H1 (cell line): ENCODE results near the gene LHX2. TPM values are rescaled to one million over a fixed set of nuclear protein-coding genes. Genes with fewer than 3 reads are reported as not detected.

Experiments used
- CTCF ChIA-PET: fragments of 300-600 bp; sonication (Branson Sonifier 250); formaldehyde crosslinking; loops from one replicate; lab custom pipeline; 2021; ENCODE audit not compliant: partially characterized antibody; lab: Charles Lee
- POLR2A ChIA-PET: fragments of 300-600 bp; sonication (Branson Sonifier 250); formaldehyde crosslinking; loops from one replicate; lab custom pipeline; 2021; ENCODE audit warnings: inconsistent platforms; ENCODE audit not compliant: partially characterized antibody; lab: Charles Lee
- DNase-seq, 2 experiments: peaks; one replicate each; pipeline versions ENCODE4 v3.0.0 to v3.0.0-alpha.2; 2010 to 2022; ENCODE audit warnings: low spot score in 2 of 2, low read depth in 1 of 2, mixed read lengths in 1 of 2
- FAIRE-seq: peaks from 2 replicates; lab custom pipeline; 2011; peaks lifted over from hg19 to GRCh38; lab: Jason Lieb, UNC
- H2AFZ ChIP-seq: 2 replicates; pipeline ENCODE4 v1.8.1; 2012; ENCODE audit warnings: low read length, inconsistent platforms
- H2AK5ac ChIP-seq: 2 replicates; pipeline ENCODE4 v1.6.1; 2013; ENCODE audit warnings: low read depth, low read length
- H2BK120ac ChIP-seq: replicated peaks from 2 replicates; pipeline ENCODE3; 2013; ENCODE audit warnings: low read depth, low read length, inconsistent platforms
- H2BK12ac ChIP-seq: 2 replicates; pipeline ENCODE4 v1.6.1; 2013; ENCODE audit warnings: low read depth, low read length
- H2BK15ac ChIP-seq: 2 replicates; pipeline ENCODE4 v1.6.1; 2013; ENCODE audit warnings: low read length
- H2BK20ac ChIP-seq: 2 replicates; pipeline ENCODE4 v1.6.1; 2013; ENCODE audit warnings: low read length
- H2BK5ac ChIP-seq: 2 replicates; pipeline ENCODE4 v1.6.1; 2013; ENCODE audit warnings: low read depth, low read length
- H3K14ac ChIP-seq: 2 replicates; pipeline ENCODE4 v1.6.1; 2013; ENCODE audit warnings: inconsistent platforms; ENCODE audit not compliant: insufficient read length
- H3K18ac ChIP-seq: 2 replicates; pipeline ENCODE4 v1.6.1; 2013; ENCODE audit warnings: low read length; ENCODE audit errors: extremely low read depth
- H3K23ac ChIP-seq: 2 replicates; pipeline ENCODE4 v1.6.1; 2013; ENCODE audit warnings: inconsistent platforms; ENCODE audit not compliant: insufficient read length
- H3K23me2 ChIP-seq: 2 replicates; pipeline ENCODE4 v1.6.1; 2013; ENCODE audit warnings: low read depth, low read length
- H3K27ac ChIP-seq: 2 replicates; pipeline ENCODE4 v1.6.1; 2011; ENCODE audit warnings: low read depth, low read length, inconsistent platforms
- H3K27me3 ChIP-seq, 4 experiments: replicated peaks in 1 of 4; 1 replicate in 1 of 4; 2 replicates in 3 of 4; pipeline versions ENCODE4 v1.6.1 to v1.8.1; 2011 to 2013; ENCODE audit warnings: low read length in 3 of 4, mild to moderate bottlenecking in 3 of 4, inconsistent platforms in 2 of 4, mixed read lengths in 2 of 4, moderate library complexity in 1 of 4; ENCODE audit not compliant: control insufficient read depth in 3 of 4, insufficient read depth in 3 of 4; ENCODE audit errors: extremely low read depth in 1 of 4
- H3K36me3 ChIP-seq, 4 experiments: 2 replicates each; pipeline versions ENCODE4 v1.6.1 to v1.8.1; 2011 to 2013; ENCODE audit warnings: mild to moderate bottlenecking in 4 of 4, low read length in 3 of 4, moderate library complexity in 2 of 4, control low read depth in 1 of 4, inconsistent platforms in 1 of 4; ENCODE audit not compliant: insufficient read depth in 4 of 4, control insufficient read depth in 2 of 4
- H3K4ac ChIP-seq: replicated peaks from 2 replicates; pipeline ENCODE3; 2013; ENCODE audit warnings: low read length, low read depth, mixed read lengths, inconsistent platforms; ENCODE audit not compliant: insufficient read length
- H3K4me1 ChIP-seq, 4 experiments: replicated peaks in 1 of 4; 1 replicate in 1 of 4; 2 replicates in 3 of 4; pipeline versions ENCODE4 v1.6.1 to v1.8.1; 2011 to 2013; ENCODE audit warnings: low read length in 3 of 4, inconsistent platforms in 2 of 4, mixed read lengths in 1 of 4; ENCODE audit not compliant: insufficient read depth in 4 of 4, control insufficient read depth in 3 of 4
- H3K4me2 ChIP-seq, 2 experiments: 2 replicates each; pipeline versions ENCODE4 v1.6.1 to v1.8.1; 2011 to 2013; ENCODE audit warnings: low read depth in 2 of 2, low read length in 2 of 2, control low read depth in 1 of 2, inconsistent platforms in 1 of 2, mild to moderate bottlenecking in 1 of 2; ENCODE audit not compliant: insufficient read depth in 1 of 2
- H3K4me3 ChIP-seq, 4 experiments: fragments of 200-600, 300-600 bp in 1 of 4; sonication (generic), shearing (Covaris generic), sonication (Bioruptor Twin) in 1 of 4; 2 replicates each; pipeline versions ENCODE4 v1.5.1 to v1.8.1; 2011 to 2016; ENCODE audit warnings: low read length in 4 of 4, low read depth in 3 of 4, control low read depth in 2 of 4, inconsistent platforms in 2 of 4, mild to moderate bottlenecking in 2 of 4, mixed read lengths in 1 of 4, moderate library complexity in 1 of 4; ENCODE audit not compliant: insufficient read depth in 2 of 4; ENCODE audit errors: extremely low read depth in 1 of 4
- H3K56ac ChIP-seq: replicated peaks from 2 replicates; pipeline ENCODE3; 2013; ENCODE audit warnings: low read depth, mild to moderate bottlenecking, mixed read lengths, low read length, inconsistent platforms; ENCODE audit not compliant: insufficient read length
- H3K79me1 ChIP-seq: 2 replicates; pipeline ENCODE4 v1.6.1; 2013; ENCODE audit warnings: low read depth, low read length, control low read depth
- H3K79me2 ChIP-seq, 2 experiments: 2 replicates each; pipeline versions ENCODE4 v1.6.1 to v1.8.1; 2012 to 2013; ENCODE audit warnings: low read length in 2 of 2, mild to moderate bottlenecking in 2 of 2, inconsistent platforms in 1 of 2; ENCODE audit not compliant: insufficient read depth in 2 of 2, control insufficient read depth in 1 of 2
- H3K9ac ChIP-seq, 4 experiments: replicated peaks in 1 of 4; 1 replicate in 1 of 4; 2 replicates in 3 of 4; pipeline versions ENCODE4 v1.6.1 to v1.8.1; 2011 to 2013; ENCODE audit warnings: low read depth in 3 of 4, low read length in 3 of 4, control low read depth in 2 of 4, mild to moderate bottlenecking in 2 of 4, moderate library complexity in 2 of 4, inconsistent platforms in 1 of 4; ENCODE audit errors: extremely low read depth in 1 of 4
- H3K9me3 ChIP-seq, 2 experiments: 2 replicates each; pipeline versions ENCODE4 v1.6.1 to v1.8.1; 2012 to 2013; ENCODE audit warnings: mild to moderate bottlenecking in 2 of 2, moderate library complexity in 2 of 2, control low read depth in 1 of 2, inconsistent platforms in 1 of 2, low read depth in 1 of 2, low read length in 1 of 2, mixed read lengths in 1 of 2; ENCODE audit not compliant: insufficient read depth in 2 of 2
- H4K20me1 ChIP-seq, 2 experiments: replicated peaks in 1 of 2; 2 replicates each; pipeline versions ENCODE3 to v1.8.1; 2011 to 2013; ENCODE audit warnings: inconsistent platforms in 2 of 2, low read length in 2 of 2, mild to moderate bottlenecking in 1 of 2; ENCODE audit not compliant: insufficient read depth in 2 of 2, control insufficient read depth in 1 of 2
- H4K5ac ChIP-seq: 2 replicates; pipeline ENCODE4 v1.6.1; 2013; ENCODE audit warnings: low read length, low read depth, mixed read lengths, inconsistent platforms; ENCODE audit not compliant: insufficient read length
- H4K8ac ChIP-seq: 2 replicates; pipeline ENCODE4 v1.8.0; 2013; ENCODE audit warnings: mild to moderate bottlenecking, moderate library complexity, low read length, inconsistent platforms; ENCODE audit not compliant: insufficient read depth; ENCODE audit errors: extremely low read depth
- H4K91ac ChIP-seq: replicated peaks from 2 replicates; pipeline ENCODE3; 2013; ENCODE audit warnings: low read length, mixed read lengths, inconsistent platforms; ENCODE audit not compliant: insufficient read length
- EP300 ChIP-seq, 2 experiments: IDR thresholded peaks; 1 replicate in 1 of 2; 2 replicates in 1 of 2; pipeline ENCODE4 v1.6.1; 2011 to 2012; ENCODE audit warnings: low read depth in 2 of 2, low read length in 2 of 2, mild to moderate bottlenecking in 2 of 2, borderline replicate concordance in 1 of 2, inconsistent platforms in 1 of 2, moderate library complexity in 1 of 2
- GABPA ChIP-seq: IDR thresholded peaks from 2 replicates; pipeline ENCODE4 v1.6.1; 2011; ENCODE audit warnings: mild to moderate bottlenecking, low read length, moderate library complexity, borderline replicate concordance; ENCODE audit not compliant: insufficient read depth
- HDAC6 ChIP-seq: IDR thresholded peaks from one replicate; pipeline ENCODE4 v1.7.1; 2012; ENCODE audit warnings: low read depth, mild to moderate bottlenecking, inconsistent platforms, low read length, moderate library complexity
- POLR2AphosphoS5 ChIP-seq: IDR thresholded peaks from 2 replicates; pipeline ENCODE4 v1.6.1; 2011; ENCODE audit warnings: low read depth, low read length
- POU5F1 ChIP-seq: IDR thresholded peaks from 2 replicates; pipeline ENCODE4 v1.6.1; 2011; ENCODE audit warnings: low read depth, mild to moderate bottlenecking, low read length, moderate library complexity
- SAP30 ChIP-seq: fragments of 300-600 bp; sonication (generic); IDR thresholded peaks from 2 replicates; pipeline ENCODE4 v1.7.1; 2012; ENCODE audit warnings: low read length, moderate library complexity, mild to moderate bottlenecking, inconsistent platforms; ENCODE audit not compliant: insufficient read depth, insufficient replicate concordance
- SP1 ChIP-seq: IDR thresholded peaks from 2 replicates; pipeline ENCODE4 v1.6.1; 2011; ENCODE audit warnings: low read depth, low read length
- TCF12 ChIP-seq: IDR thresholded peaks from 2 replicates; pipeline ENCODE4 v1.6.1; 2011; ENCODE audit warnings: low read depth, mild to moderate bottlenecking, low read length
- USF2 ChIP-seq: IDR thresholded peaks from 2 replicates; pipeline ENCODE4 v1.6.1; 2011; ENCODE audit warnings: low read length, improper control_type of control experiment
- YY1 ChIP-seq: IDR thresholded peaks from 2 replicates; pipeline ENCODE4 v1.6.1; 2011; ENCODE audit warnings: low read depth, mild to moderate bottlenecking, low read length
- WGBS, 2 experiments: shearing (Covaris generic) in 1 of 2; methylation state at CpG; one replicate each; pipeline versions ENCODE4 v1.1.6 to v1.1.7; 2013 to 2015; ENCODE audit warnings: low lambda C conversion rate in 2 of 2, mixed read lengths in 2 of 2, inconsistent platforms in 1 of 2, low coverage in 1 of 2, missing lambda C conversion rate in 1 of 2; ENCODE audit not compliant: insufficient replicate concordance in 2 of 2, insufficient coverage in 1 of 2, insufficient read length in 1 of 2; ENCODE audit errors: extremely low coverage in 1 of 2, missing lambda C conversion rate in 1 of 2; 5-methylcytosine and 5-hydroxymethylcytosine counted together
- polyA plus RNA-seq, 7 experiments: library from polyadenylated mRNA; depleted of rRNA in 3 of 7; stranded (reverse) in 5 of 7; unstranded in 2 of 7; fragments of >200 nt in 5 of 7; fragments of 200-250 nt in 2 of 7; gene quantifications; 1 replicate in 5 of 7; 2 replicates in 1 of 7; 4 replicates in 1 of 7; pipeline versions ENCODE4 v1.2.1 to v1.2.3, GENCODE V29; 2011 to 2013; ENCODE audit warnings: missing spikeins in 2 of 7, mixed read lengths in 2 of 7
- total RNA-seq: library from RNA; stranded (reverse); fragmentation: NEBNext Ultra II Directional; extraction: Animal tissue kit (Norgen Biotek cat#: 25700); gene quantifications from 2 replicates; pipeline ENCODE4 v1.2.1, GENCODE V29; 2021

LHX2 gene
- total and polyA plus RNA-seq, 2 of the 8 experiments (the other 6 are each of a cell fraction or from before 2014, with no cell fraction given) = 0.11 to 0.86 TPM

DNA sequence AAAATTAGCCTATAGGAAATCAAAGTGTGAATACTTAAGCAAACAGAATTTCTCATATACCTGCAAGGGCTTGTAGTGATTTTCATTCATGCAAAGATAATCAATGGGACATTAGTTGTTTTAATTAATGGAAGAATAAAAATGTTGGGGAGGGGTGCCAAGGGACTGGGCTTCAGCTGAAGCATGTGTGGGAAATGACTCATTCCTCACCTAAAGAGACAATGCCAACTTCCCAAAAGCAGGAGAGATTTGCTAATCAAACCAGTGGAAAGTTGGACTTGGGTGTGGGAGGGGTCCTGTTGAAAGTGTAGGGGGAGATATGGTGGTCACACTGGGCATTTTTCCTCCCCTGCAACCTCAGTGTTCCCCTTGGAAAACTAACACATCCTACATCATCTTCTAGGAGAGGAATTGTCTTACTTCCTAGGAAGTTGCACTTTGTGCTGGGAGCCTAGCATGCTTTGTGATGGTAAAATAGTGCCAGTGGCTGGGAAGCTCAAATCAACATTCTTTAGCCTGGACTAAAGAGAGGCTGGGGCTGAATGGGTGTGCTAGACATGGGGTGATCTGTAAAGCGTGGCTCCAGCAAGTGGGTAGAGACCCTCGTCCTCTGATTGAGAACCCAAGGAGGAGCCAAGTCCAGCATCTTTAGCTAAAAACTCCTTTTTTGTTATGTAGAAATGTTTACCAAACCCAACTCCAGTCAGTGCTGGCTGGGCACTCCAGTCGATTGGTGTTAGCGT is 6.4 kb upstream of the LHX2 start:
- CTCF ChIA-PET = interaction anchor here (0.8 to 4.5 kb wide), 7 partner anchors 8 to 64 kb away, joined by 3 to 23 read pairs (median 3); no protein-coding TSS in a partner anchor
- Histone ChIP-seq H3K4me1 (peaks cover 2 to 36% (median 20%) of the 10 kb centered on the region in 4 experiments), H3K9ac (no peak overlapping the region), H3K79me1 (no peaks in the 10 kb centered on the region), H3K4me3 (no peak overlapping the region), H4K20me1 (peaks cover 17 to 42% of the 10 kb centered on the region in 2 experiments), H3K27ac (no peak overlapping the region), H2BK12ac (no peak overlapping the region), H2AK5ac (no peak overlapping the region), H2BK120ac (no peak overlapping the region), H4K5ac (no peak overlapping the region), H3K79me2 (no peaks in the 10 kb centered on the region), H2BK20ac (no peak overlapping the region), H3K23ac (no peak overlapping the region), H3K36me3 (peaks cover 0 to 5% (median 0%) of the 10 kb centered on the region in 4 experiments; a peak in 1 of 8 replicates), H4K91ac (no peak overlapping the region), H3K4ac (no peak overlapping the region), H2AFZ (no peak overlapping the region), H3K4me2 (no peak overlapping the region), H3K18ac (no peak overlapping the region), H3K9me3 (no peaks in the 10 kb centered on the region), H2BK15ac (no peak overlapping the region), H3K23me2 (peaks cover 2% of the 10 kb centered on the region; the same call in 1 of the 2 replicates), H3K27me3 (peaks cover 94 to 100% (median 98%) of the 10 kb centered on the region in 4 experiments), H4K8ac (no peak overlapping the region), H2BK5ac (no peak overlapping the region), H3K56ac (no peak overlapping the region), H3K14ac (no peak overlapping the region)
- WGBS, 2 experiments = 1% methylated on average over 4 of the region's 4 CpGs; no CpG with 5 or more reads in 1 of the 2 experiments
- peak; percentile 84 for FAIRE-seq
- DNase-seq = peak in 1 of 2 experiments; percentile 48
- POLR2A ChIA-PET = interaction anchor here (0.6 to 1.4 kb wide), 5 partner anchors 11 to 71 kb away, joined by 3 read pairs; no protein-coding TSS in a partner anchor
- peak; percentile 67; the same call in 1 of the 2 replicates for TF ChIP-seq SP1
- TF ChIP-seq TCF12 = peak; percentile 77; the same call in 1 of the 2 replicates
- TF ChIP-seq SAP30 = no peak
- no peak for TF ChIP-seq USF2
- TF ChIP-seq POU5F1 = 0 out of 2 replicates have a peak, but pooled peaks have one; percentile 39
- TF ChIP-seq GABPA = no peak; the same call in 1 of the 2 replicates
- no peak for TF ChIP-seq HDAC6
- TF ChIP-seq EP300 (IDR thresholded peaks at IDR 0.05; ENCODE audit: borderline replicate concordance in 1 of 2, low read depth in 2 of 2, low read length in 2 of 2) = no peak; a peak in 1 of 3 replicates
- peak; percentile 77 for TF ChIP-seq POLR2AphosphoS5
- TF ChIP-seq YY1 = no peak
